ENCODE results near the gene KYNU. TPM values are rescaled to one million over a fixed set of nuclear protein-coding genes. Genes with fewer than 3 reads are reported as not detected.
"Not testable (repeated sequence)": the region's sequence is repeated elsewhere in the genome, so short reads cannot be mapped to it uniquely, and the experiment has no call there.

The KYNU gene
- total RNA-seq, 1 experiment from 2014 or later, result 0.31 TPM

GRCh38 chr2:142878031-142878678 lies 691 bp downstream of the KYNU start:
- H3K36me3 ChIP-seq (replicated peaks; ENCODE audit: control insufficient read depth, insufficient read depth, low read length), result no peaks in the 10 kb centered on the region
- DNase-seq, result no peak
- H3K4me3 ChIP-seq (ENCODE audit: insufficient read depth, low read depth, low read length), result no peak overlapping the region
- no peaks in the 10 kb centered on the region for H3K27me3 ChIP-seq (ENCODE audit: control insufficient read depth, insufficient read depth, low read length)

- no peak for DNase-seq
- Histone ChIP-seq H3K36me3 (replicated peaks; ENCODE audit: control insufficient read depth, insufficient read depth, low read length) (no peaks in the 10 kb centered on the region), H3K27me3 (ENCODE audit: control insufficient read depth, insufficient read depth, low read length) (no peaks in the 10 kb centered on the region), H3K4me3 (ENCODE audit: insufficient read depth, low read depth, low read length) (no peak overlapping the region)
These were observed 1.7 kb downstream of the KYNU start for GRCh38 chr2:142879151-142879550.

GRCh38 chr2:142880279-142880678 lies 2.8 kb downstream of the KYNU start:
- DNase-seq, result no peak

DNA sequence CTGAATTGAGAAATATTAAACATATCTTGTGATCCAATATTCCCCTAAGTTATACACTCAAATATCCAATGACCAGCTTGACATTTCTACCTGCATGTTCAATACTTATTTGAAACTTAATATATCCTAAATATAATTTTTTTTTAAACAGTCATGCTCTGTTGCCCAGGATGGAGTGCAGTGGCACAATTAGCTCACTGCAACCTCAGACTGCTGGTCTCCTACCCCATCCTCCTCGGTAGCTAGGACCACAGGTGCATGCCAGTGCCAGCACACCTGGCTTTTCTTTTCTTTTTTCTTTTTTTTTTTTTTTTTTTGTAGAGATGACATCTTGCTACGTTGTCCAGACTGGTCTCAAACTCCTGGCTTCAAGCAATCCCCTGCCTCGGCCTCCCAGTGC lies 4.2 kb downstream of the KYNU start:
- H3K36me3 ChIP-seq (replicated peaks; ENCODE audit: control insufficient read depth, insufficient read depth, low read length), result no peaks in the 10 kb centered on the region
- DNase-seq, result no peak
- H3K4me3 ChIP-seq (ENCODE audit: insufficient read depth, low read depth, low read length), result no peak overlapping the region
- no peaks in the 10 kb centered on the region for H3K27me3 ChIP-seq (ENCODE audit: control insufficient read depth, insufficient read depth, low read length)

More at GRCh38 chr2:142880279-142880678, 2.8 kb downstream of the KYNU start:
- Histone ChIP-seq H3K36me3 (replicated peaks; ENCODE audit: control insufficient read depth, insufficient read depth, low read length) (no peaks in the 10 kb centered on the region), H3K4me3 (ENCODE audit: insufficient read depth, low read depth, low read length) (no peak overlapping the region), H3K27me3 (ENCODE audit: control insufficient read depth, insufficient read depth, low read length) (no peaks in the 10 kb centered on the region)

- H3K27me3 ChIP-seq (ENCODE audit: control insufficient read depth, insufficient read depth, low read length); DNase-seq; H3K4me3 ChIP-seq (ENCODE audit: insufficient read depth, low read depth, low read length); H3K36me3 ChIP-seq (replicated peaks; ENCODE audit: control insufficient read depth, insufficient read depth, low read length): not testable (repeated sequence)
These were observed 5.0 kb downstream of the KYNU start for GRCh38 chr2:142882500-142882899.

GRCh38 chr2:142883526-142883925 lies 6.1 kb downstream of the KYNU start:
- H3K27me3 ChIP-seq (ENCODE audit: control insufficient read depth, insufficient read depth, low read length), result no peaks in the 10 kb centered on the region
- DNase-seq, result no peak
- no peaks in the 10 kb centered on the region for H3K36me3 ChIP-seq (replicated peaks; ENCODE audit: control insufficient read depth, insufficient read depth, low read length)
- no peak overlapping the region for H3K4me3 ChIP-seq (ENCODE audit: insufficient read depth, low read depth, low read length)

DNA sequence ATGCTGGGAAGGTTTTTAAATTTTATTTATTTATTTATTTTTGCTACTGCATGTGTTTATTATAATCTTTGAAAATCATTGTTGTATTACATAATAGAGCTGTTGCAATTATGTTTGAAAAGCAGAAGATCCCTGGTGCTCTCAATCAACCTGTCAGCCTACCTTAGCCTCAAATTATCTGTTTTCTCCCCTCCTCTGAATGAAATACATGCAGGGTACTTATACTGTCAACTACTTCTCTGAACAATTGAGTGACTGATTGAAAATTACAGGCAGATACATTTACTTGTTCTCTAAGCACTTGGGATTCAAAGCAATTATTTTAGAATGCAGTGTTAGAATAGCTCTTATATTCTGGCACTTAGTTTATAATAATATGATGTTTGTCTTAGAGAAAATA lies 8.1 kb downstream of the KYNU start:
- H3K27me3 ChIP-seq (ENCODE audit: control insufficient read depth, insufficient read depth, low read length), result no peaks in the 10 kb centered on the region
- H3K4me3 ChIP-seq (ENCODE audit: insufficient read depth, low read depth, low read length), result no peak overlapping the region
- no peaks in the 10 kb centered on the region for H3K36me3 ChIP-seq (replicated peaks; ENCODE audit: control insufficient read depth, insufficient read depth, low read length)
- DNase-seq, result no peak

DNA sequence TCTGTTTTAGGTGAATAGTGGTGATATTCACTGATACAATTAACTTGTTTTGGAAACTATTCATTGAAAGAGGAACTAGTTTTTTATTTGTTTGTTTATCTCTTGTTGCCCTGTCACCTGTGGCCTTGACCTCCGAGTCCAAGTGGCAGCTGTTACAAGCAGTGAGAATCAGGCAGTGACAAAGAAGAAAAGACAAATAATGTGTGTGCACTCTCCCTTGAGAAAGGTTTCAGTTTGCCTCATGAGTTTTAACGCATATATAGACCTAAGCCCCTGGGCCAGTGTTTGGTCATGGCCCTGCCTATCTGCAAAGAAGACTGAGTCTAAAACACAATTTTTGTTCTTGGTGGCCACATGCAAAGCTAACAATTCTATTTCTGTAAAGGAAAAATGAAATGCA lies 15.3 kb downstream of the KYNU start:
- DNase-seq, result no peak
- no peak overlapping the region for H3K4me3 ChIP-seq (ENCODE audit: insufficient read depth, low read depth, low read length)
- no peaks in the 10 kb centered on the region for H3K36me3 ChIP-seq (replicated peaks; ENCODE audit: control insufficient read depth, insufficient read depth, low read length)
- H3K27me3 ChIP-seq (ENCODE audit: control insufficient read depth, insufficient read depth, low read length), result no peaks in the 10 kb centered on the region

- Histone ChIP-seq H3K36me3 (replicated peaks; ENCODE audit: control insufficient read depth, insufficient read depth, low read length) (no peaks in the 10 kb centered on the region), H3K27me3 (ENCODE audit: control insufficient read depth, insufficient read depth, low read length) (no peaks in the 10 kb centered on the region), H3K4me3 (ENCODE audit: insufficient read depth, low read depth, low read length) (no peak overlapping the region)
- DNase-seq, result no peak
These were observed 15.8 kb downstream of the KYNU start for GRCh38 chr2:142893241-142893640.

DNA sequence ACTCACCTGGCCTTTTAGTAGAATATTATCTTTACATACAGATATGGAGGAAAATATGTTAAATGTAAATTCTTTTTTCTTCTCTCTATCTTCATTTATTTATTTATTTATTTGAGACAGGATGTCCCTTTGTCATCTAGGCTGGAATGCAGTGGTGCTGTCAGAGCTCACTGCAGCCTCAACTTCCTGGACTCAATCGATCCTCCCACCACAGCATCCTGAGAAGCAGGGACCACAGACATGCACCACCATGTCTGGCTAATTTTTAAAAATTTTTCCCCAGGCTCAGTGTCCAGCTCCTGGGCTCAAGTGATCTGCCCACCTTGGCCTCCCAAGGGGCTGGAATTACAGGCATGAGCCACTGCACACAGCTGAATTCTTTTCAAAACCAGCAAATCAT lies 20.3 kb downstream of the KYNU start:
- Histone ChIP-seq H3K4me3 (ENCODE audit: insufficient read depth, low read depth, low read length) (no peak overlapping the region), H3K36me3 (replicated peaks; ENCODE audit: control insufficient read depth, insufficient read depth, low read length) (no peaks in the 10 kb centered on the region), H3K27me3 (ENCODE audit: control insufficient read depth, insufficient read depth, low read length) (no peaks in the 10 kb centered on the region)
- no peak for DNase-seq

- not testable (repeated sequence) for H3K4me3 ChIP-seq (ENCODE audit: insufficient read depth, low read depth, low read length); DNase-seq; H3K27me3 ChIP-seq (ENCODE audit: control insufficient read depth, insufficient read depth, low read length); H3K36me3 ChIP-seq (replicated peaks; ENCODE audit: control insufficient read depth, insufficient read depth, low read length)
These were observed 22.9 kb downstream of the KYNU start for GRCh38 chr2:142900327-142900726.

- no peaks in the 10 kb centered on the region for H3K36me3 ChIP-seq (replicated peaks; ENCODE audit: control insufficient read depth, insufficient read depth, low read length)
- H3K27me3 ChIP-seq (ENCODE audit: control insufficient read depth, insufficient read depth, low read length), result no peaks in the 10 kb centered on the region
- H3K4me3 ChIP-seq (ENCODE audit: insufficient read depth, low read depth, low read length), result no peak overlapping the region
- no peak for DNase-seq
These were observed 24.3 kb downstream of the KYNU start for GRCh38 chr2:142901780-142902179.

- H3K27me3 ChIP-seq (ENCODE audit: control insufficient read depth, insufficient read depth, low read length); H3K36me3 ChIP-seq (replicated peaks; ENCODE audit: control insufficient read depth, insufficient read depth, low read length); H3K4me3 ChIP-seq (ENCODE audit: insufficient read depth, low read depth, low read length); DNase-seq: not testable (repeated sequence)
These were observed 26.3 kb downstream of the KYNU start for GRCh38 chr2:142903726-142904125.

- no peak for DNase-seq
- H3K4me3 ChIP-seq (ENCODE audit: insufficient read depth, low read depth, low read length), result no peak overlapping the region
- no peaks in the 10 kb centered on the region for H3K36me3 ChIP-seq (replicated peaks; ENCODE audit: control insufficient read depth, insufficient read depth, low read length)
- H3K27me3 ChIP-seq (ENCODE audit: control insufficient read depth, insufficient read depth, low read length), result no peaks in the 10 kb centered on the region
These were observed 30.2 kb downstream of the KYNU start for GRCh38 chr2:142907653-142908052.

DNA sequence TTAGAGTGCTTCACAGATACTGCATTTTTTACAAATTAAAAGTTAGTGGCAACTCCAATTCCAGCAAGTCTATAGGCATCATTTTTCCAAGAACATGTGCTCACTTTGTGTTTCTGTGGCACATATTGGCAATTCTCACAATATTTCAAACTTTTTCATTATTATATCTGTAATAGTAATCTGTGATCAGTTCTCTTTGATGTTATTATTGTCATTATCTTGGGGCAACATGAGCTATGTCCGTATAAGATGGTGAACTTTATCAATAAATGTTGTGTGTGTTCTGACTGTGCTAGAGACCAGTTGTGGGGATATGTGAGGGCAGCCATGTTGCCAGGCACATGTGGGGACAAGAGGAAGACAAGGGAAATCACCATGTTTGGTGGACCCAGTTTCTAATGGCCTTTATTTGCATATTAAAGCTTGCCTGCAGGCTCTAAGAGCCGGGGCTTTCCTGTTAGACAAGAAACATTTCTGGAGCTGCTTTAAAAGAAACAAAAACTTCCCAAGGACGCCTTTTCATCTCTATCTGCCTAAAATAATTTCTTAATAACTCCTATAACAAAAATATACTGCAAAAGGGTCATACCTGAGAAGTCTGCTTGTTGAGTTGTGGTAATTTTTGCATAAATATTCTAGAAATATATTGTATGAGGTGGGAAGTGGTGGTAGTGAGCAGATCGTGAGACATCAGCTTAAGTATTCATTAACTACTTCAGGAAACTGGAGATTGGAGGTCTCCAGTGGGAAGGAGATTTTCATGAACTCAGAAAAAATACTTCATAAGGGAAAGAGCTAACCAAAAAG lies 37.2 kb downstream of the KYNU start:
- no peak for DNase-seq
- Histone ChIP-seq H3K27me3 (ENCODE audit: control insufficient read depth, insufficient read depth, low read length) (no peaks in the 10 kb centered on the region), H3K36me3 (replicated peaks; ENCODE audit: control insufficient read depth, insufficient read depth, low read length) (no peaks in the 10 kb centered on the region; the same call in 1 of the 2 replicates), H3K4me3 (ENCODE audit: insufficient read depth, low read depth, low read length) (no peak overlapping the region)
